Stimulated activated CD4-positive, alpha-beta T cell treated with anti-CD3 and anti-CD28 coated beads, TNF-alpha, amount 100 ng/mL, for 4 hours (primary cell): Measurements from ENCODE around the gene UPP2.

Source experiments
- DNase-seq, 3 experiments: peaks; one replicate each; pipeline ENCODE4 v3.0.0-alpha.2; 2020; ENCODE audit warnings: low read depth in 3 of 3

The UPP2 gene

GRCh38 chr2:158101384-158101926 is at the start of gene UPP2:
Gene UPP2 (plus strand): TSS chr2:158101876. CDS start chr2:158102064, 188 bp downstream.
- no peak for DNase-seq

DNA sequence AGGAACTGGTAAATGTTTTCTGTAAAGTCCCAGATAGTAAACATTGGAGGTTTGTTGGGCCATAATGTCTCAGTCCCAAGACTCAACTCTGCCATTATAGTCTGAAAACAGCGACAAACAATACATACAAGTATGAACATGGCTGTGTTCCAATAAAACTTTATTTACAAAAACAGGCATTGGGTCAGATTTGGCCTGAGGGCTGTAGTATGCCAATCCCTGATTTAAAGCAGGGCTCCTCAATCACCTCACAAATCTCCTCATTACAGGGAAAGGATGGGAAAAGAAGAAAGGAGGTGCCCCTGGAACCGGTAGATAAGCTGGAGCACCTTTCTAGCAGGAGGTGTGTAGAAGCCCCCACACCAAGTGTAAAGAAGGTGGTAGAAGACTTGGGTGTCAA is 48.9 kb upstream of the UPP2 start:
- no peak for DNase-seq

DNA sequence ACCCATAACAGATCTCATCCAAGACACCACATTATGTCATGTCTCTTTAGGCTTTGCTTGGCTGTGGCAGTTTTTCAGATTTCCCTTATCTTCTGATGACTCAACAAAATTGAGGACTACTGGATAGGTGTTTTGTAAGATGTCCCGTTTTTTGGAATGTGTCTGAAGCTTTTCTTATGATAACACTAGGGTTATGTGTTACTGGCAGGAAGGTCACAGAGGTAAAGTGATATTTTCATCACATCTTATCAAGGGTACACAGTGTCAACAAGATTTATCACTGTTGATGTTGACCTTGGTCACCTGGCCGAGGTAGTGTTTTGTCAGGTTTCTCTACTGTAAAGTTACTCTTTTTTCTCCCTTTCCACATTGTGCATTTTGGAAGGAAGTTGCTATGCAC is 44.8 kb upstream of the UPP2 start:
- no peak for DNase-seq

DNA sequence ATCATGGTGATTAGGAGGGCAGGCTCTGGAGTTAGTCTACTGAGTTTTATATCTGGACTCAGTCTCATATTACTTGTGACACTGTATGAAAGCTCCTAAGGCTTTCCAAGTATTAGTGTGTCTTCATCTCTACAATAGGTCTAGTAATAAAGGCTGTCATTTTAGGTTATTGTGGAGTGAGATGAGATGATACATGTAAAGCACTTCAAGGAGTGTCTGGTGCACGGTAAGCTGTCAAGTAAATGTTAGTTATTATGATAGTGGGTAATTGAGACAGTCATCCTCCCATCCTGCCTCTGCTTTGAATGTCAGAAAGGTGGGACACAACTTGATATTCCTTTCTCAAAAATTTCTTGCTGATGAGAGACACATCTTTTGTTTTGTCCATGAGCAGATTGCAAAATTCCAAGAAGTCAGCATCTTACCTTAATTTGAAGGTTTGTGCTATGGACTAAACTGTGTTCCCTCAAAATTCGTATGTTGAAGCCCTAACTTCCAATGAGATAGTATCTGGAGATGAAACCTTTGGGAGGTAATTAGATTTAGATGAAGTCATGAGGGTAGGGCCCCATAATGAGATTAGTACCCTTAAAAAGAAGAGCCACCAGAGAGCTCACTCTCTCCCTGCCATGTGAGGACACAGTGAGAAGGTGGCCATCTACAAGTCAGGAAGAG is 41.4 kb upstream of the UPP2 start:
- no peak for DNase-seq

DNA sequence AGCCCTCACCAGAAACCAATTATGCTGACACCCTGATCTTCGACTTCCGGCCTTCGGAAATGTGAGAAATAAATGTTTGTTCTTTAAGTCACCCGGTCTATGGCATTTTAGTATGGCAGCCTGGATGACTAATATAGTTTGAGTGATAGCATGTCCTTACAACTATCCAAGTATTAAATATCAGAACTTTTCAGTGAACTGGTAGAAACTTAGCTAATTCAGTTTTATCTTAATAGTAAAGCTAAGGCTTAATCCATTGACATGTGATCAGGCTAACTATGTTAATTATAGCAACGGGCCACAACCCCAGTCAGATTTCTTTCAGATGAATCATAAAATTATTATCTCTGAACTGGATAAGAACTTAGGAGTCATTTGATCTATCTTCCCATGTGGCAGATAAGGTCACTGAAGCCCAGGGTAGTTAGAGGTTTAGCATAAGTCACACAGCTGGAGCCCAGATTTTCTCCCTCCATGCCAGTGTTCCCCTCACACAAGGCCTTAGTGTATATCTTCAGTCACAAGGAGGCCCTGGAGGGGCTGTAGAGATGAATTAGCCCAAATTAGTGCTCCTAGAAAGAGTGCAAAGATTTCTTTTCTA is 40.7 kb upstream of the UPP2 start:
- no peak for DNase-seq

GRCh38 chr2:158061763-158062162 is 39.9 kb upstream of the UPP2 start:
- DNase-seq: no peak

DNA sequence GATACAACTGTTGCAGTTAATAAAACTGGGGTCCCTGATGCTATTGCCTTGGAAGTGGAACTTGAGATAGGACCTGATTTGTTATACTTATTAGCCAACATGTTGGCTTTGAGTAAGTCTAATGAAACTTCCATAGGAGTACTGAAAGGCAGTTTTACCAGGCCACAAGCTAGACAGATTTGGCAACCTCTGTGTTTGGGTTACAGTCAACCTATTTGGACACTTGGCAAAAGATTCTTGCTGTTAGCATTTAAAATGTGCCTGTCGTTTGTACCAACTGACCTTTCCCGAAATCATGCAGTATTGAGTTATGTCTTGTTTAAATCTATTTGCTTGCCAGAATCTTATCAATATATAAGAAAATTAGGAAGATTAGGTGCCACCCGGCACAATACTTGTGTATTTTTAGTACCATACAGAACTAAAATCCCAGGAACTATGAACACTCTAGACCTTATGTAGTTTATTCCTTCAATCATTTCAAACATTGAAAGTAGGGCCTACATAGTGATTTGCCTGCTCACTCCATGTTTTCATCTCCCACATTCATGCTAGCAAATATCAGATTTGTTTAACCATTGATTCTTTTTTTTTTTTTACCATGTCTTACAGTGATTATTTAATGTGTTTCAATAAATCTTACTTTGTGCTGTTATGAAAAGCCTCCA is 35.5 kb upstream of the UPP2 start:
- DNase-seq: no peak

DNA sequence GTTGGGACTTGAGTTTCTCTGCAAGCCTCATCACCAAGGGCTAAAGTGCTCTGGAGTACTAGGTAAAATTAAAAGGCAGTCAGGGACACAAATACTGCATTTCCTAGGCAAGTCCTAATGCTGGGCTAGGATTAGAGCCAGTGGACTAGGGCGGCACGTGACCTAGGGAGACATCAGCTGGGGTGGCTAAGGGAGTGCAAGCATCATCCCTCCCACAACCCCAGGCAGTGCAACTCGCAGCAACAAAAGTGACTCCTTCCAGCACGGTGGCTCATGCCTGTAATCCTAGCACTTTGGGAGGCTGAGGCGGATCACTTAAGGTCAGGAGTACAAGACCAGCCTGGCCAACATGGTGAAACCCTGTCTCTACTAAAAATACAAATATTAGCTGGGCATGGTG is 30.7 kb upstream of the UPP2 start:
- DNase-seq: no peak

- no peak for DNase-seq
Measured at GRCh38 chr2:158072361-158072760, 29.3 kb upstream of the UPP2 start.

- no peak for DNase-seq
Measured at GRCh38 chr2:158079672-158080071, 22.0 kb upstream of the UPP2 start.

DNA sequence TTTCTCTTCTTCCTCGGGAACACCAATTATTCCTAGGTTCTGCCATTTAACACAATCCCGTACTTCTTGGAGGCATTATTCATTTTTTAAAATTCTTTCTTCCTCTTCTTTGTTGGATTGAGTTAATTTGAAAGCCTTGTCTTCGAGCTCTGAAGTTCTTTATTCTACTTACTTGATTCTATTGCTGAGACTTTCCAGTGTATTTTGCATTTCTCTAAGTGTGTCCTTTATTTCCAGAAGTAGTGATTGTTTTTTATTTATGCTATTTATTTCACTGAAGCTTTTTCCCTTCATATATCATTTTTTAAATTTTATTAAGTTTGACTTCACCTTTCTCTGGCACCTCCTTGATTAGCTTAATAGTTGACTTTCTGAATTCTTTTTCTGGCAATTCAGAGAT is 13.6 kb upstream of the UPP2 start:
- no peak for DNase-seq

DNA sequence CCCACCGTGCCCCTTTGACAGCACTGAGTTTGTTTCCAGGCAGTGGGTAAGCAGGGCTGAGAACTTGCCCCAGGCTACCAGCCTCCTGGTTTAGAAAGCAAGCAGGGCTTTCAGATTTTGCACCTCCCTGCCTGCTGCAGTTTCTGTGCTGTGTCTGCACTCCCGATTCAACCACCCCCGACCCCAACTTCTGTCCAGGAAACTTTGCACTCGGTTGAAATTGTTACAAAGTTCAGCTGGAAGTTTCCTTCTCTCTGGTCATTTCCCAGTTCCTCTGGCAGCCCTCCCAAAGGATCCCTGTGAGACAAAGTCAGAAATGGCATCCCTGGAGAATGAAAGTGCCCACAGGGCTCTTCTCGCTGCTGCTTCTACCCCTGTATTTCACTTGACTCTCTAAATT is 12.4 kb upstream of the UPP2 start:
- no peak for DNase-seq

- no peak for DNase-seq
Measured at GRCh38 chr2:158091647-158092046, 10.0 kb upstream of the UPP2 start.

DNA sequence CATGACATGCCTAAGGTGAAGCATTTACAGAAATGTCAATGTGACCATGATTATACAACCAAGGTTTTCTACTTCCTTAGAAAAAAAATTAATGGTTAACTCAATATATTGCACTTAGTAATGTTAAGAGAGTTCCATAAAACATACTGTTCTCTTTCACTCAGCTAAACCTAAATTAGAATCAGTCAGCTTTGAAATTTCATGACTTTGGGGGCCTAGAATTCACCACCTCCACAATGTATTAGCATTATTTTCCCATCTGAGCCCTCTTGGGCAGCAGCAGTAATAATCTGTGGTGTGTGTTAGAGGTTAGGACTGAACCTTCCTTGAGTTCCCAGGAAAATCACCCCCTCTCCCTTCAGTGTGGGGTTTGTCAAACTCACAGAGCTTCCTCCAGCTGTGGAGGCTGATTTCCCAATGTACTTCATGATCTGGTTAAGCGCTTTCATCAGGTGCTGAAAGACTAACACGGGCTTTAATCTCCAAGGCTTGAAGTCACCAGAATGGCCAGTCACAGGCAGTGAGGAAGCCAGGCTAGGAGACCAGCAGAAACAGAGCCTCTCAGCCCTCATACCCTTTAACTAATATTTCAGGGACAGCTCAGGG is 7.1 kb upstream of the UPP2 start:
- DNase-seq: no peak

DNA sequence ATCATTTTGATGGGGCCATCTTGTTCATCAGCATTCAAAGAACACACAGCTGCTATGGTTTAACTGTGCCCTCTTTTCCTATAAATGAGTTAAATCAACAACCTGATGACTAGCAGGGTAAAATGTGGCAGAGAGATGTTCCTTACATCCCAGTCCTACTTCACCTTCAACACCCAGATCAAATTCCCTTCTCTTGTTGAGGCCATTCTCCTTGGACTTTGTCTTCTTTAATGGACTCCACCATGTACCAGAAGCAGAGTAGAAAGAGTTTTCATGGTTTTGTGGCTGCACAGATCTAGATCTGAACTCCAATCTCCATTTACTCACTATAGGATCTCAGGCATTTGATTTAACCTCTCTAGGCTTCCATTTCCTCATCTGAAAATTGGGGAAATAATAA is 6.4 kb upstream of the UPP2 start:
- DNase-seq: no peak

DNA sequence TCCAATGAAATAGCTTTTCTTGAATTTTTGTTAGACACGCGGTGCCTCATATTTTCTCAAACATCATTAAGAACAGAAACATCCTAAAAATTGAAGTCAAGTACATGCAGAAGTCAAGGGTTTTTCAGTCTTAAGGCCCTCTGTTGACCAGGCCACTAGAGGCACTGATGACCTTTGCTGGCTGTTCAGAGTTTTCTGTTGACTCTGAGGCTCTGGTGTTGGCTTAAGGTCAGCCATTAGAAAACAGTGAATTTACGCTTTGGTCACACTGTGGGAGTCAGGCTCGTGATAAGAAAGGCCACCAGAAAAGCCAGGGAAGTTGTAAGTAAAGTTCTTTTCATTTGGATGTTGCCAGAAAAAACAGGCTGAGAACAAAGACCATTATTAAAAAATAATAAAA is 5.8 kb upstream of the UPP2 start:
- DNase-seq: no peak

DNA sequence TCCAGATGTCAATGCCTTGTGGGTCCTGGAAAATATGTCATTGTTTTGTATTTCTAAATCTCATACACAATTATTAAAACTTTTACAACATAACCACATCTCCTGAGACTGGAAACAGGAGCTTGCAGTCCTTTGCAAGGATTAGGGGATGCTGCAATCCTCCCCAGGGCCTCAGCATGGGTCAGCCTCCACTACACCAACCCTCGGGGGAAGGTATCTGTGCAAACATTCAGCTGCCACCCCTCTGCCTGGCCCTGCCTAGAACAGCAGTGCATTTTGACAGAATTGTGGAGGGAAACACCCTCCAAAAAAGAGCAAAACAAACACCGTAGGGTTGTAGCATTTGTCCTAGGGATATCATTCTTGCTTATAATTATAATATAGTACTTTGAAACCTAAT is 4.2 kb upstream of the UPP2 start:
- DNase-seq: no peak

- no peak for DNase-seq
Measured at GRCh38 chr2:158098178-158098577, 3.5 kb upstream of the UPP2 start.

- no peak for DNase-seq
Measured at GRCh38 chr2:158099716-158100115, 2.0 kb upstream of the UPP2 start.

DNA sequence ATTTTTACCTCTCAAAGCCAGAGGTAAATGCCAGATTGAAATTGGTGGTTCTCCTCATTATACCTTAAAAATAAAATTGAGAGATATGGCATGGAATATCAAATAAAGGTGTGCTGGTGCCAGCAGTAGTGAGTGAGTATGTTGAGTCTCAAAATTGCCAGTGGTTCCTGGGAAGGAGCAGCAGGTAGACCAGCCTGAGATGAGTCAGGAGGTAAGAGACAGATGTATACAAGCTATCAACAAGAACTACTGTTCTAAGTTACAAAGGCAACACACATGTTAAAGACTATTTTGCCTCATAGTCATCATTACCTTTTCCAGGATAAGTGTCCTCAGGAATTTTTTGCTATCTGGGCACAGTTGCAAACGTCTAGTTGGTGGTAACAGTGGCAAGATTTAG is 1.3 kb upstream of the UPP2 start:
- no peak for DNase-seq

DNA sequence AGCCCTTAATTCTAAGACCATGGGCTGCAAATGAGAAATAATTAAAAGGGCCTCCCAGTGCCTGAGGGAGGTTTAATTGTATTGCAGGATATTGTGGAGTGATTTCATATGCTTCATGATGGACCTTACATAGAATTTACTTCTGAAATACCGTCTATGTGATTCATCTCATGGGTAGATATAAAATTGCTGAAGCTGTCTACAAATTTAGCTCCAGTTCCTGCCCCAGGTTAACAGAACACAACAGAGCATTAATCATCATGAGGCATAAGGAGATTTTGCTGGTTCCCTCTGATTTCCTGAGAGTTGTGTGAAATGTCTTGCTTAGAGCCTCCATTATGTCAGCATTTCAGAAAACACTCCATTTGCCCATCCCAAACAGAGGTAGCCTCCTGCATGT is 770 bp downstream of the UPP2 start:
- DNase-seq: no peak

- no peak for DNase-seq
Measured at GRCh38 chr2:158103411-158104012, 1.8 kb downstream of the UPP2 start.
